Measurements from ENCODE around the gene SSB.

DNA sequence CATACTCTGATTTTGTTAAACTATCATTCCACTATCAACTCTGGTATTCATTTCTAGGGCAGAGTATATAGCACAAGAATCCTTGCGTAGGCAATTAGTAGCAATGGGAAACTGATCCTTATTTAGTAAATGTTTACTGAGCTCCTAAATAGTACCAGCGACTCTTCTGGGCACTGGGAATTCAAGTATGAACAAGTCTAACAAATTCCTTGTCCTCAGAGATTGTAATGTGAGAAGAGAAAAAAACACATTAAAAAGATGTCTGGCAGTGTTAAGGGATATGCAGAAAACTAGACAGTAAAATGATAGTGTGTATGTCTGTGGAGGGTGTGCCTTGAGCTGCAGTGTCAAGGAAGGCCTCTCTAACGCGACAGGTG, 25.3 kb downstream of the SSB start:
- TF ChIP-seq, protein P1, sequence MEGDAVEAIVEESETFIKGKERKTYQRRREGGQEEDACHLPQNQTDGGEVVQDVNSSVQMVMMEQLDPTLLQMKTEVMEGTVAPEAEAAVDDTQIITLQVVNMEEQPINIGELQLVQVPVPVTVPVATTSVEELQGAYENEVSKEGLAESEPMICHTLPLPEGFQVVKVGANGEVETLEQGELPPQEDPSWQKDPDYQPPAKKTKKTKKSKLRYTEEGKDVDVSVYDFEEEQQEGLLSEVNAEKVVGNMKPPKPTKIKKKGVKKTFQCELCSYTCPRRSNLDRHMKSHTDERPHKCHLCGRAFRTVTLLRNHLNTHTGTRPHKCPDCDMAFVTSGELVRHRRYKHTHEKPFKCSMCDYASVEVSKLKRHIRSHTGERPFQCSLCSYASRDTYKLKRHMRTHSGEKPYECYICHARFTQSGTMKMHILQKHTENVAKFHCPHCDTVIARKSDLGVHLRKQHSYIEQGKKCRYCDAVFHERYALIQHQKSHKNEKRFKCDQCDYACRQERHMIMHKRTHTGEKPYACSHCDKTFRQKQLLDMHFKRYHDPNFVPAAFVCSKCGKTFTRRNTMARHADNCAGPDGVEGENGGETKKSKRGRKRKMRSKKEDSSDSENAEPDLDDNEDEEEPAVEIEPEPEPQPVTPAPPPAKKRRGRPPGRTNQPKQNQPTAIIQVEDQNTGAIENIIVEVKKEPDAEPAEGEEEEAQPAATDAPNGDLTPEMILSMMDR (IDR thresholded peaks at IDR 0.05) = no peak
- TF ChIP-seq EZH2 (IDR thresholded peaks at IDR 0.05) = no peak
